HG02840 (cell line): ENCODE measurements around the gene ORAI2.
"Not testable (repeated sequence)": the region's sequence is repeated elsewhere in the genome, so short reads cannot be mapped to it uniquely, and the experiment has no call there.

ENCODE experiments used
- ATAC-seq: cut with Tn5 transposase; IDR thresholded peaks from one replicate; pipeline ENCODE4 v1.9.1; 2021; ENCODE audit warnings: mild to moderate bottlenecking, moderate library complexity, moderate number of reproducible peaks; ENCODE audit not compliant: unreplicated experiment, low FRiP score

ORAI2 gene

GRCh38 chr7:102444961-102445673 is 11.7 kb downstream of the ORAI2 start:
- ATAC-seq, result peak; percentile 33

GRCh38 chr7:102445674-102446071 is 12.3 kb downstream of the ORAI2 start:
- no peak for ATAC-seq

- no peak for ATAC-seq
Measured at GRCh38 chr7:102446387-102447156, 13.2 kb downstream of the ORAI2 start.

- no peak for ATAC-seq
Measured at GRCh38 chr7:102447311-102447710, 13.9 kb downstream of the ORAI2 start.

- ATAC-seq, result no peak
Measured at GRCh38 chr7:102449136-102449535, 15.8 kb downstream of the ORAI2 start.

- ATAC-seq, result no peak
Measured at GRCh38 chr7:102450242-102450641, 16.9 kb downstream of the ORAI2 start.

GRCh38 chr7:102451371-102452054 is 18.1 kb downstream of the ORAI2 start:
- ATAC-seq, result no peak

GRCh38 chr7:102452451-102452850 is 19.1 kb downstream of the ORAI2 start:
- ATAC-seq, result no peak

- no peak for ATAC-seq
Measured at GRCh38 chr7:102453319-102453718, 19.9 kb downstream of the ORAI2 start.

- no peak for ATAC-seq
Measured at GRCh38 chr7:102454468-102454867, 21.1 kb downstream of the ORAI2 start.

- not testable (repeated sequence) for ATAC-seq
Measured at GRCh38 chr7:102454932-102455331, 21.6 kb downstream of the ORAI2 start.

- no peak for ATAC-seq
Measured at GRCh38 chr7:102455596-102455995, 22.2 kb downstream of the ORAI2 start.

- no peak for ATAC-seq
Measured at GRCh38 chr7:102456327-102456726, 23.0 kb downstream of the ORAI2 start.

- ATAC-seq, result no peak
Measured at GRCh38 chr7:102457352-102457924, 24.1 kb downstream of the ORAI2 start.

GRCh38 chr7:102459221-102459844 is 26.0 kb downstream of the ORAI2 start:
- no peak for ATAC-seq

GRCh38 chr7:102460467-102460866 is 27.1 kb downstream of the ORAI2 start:
- ATAC-seq, result no peak

- ATAC-seq, result peak; percentile 5
Measured at GRCh38 chr7:102463841-102464576, 30.6 kb downstream of the ORAI2 start.

- peak; percentile 90 for ATAC-seq
Measured at GRCh38 chr7:102464577-102465280, 31.4 kb downstream of the ORAI2 start, which contains the start of the genes ALKBH4 and LRWD1. Gene ALKBH4, minus strand, starts transcription at chr7:102464863. Its CDS starts 27 bp downstream, at chr7:102464836. Gene LRWD1, plus strand, starts transcription at chr7:102464984. Its CDS starts 97 bp downstream, at chr7:102465081.

- no peak for ATAC-seq
Measured at GRCh38 chr7:102466097-102466496, 32.7 kb downstream of the ORAI2 start.
